ENCODE results near the gene MRPS5.

The MRPS5 gene

GRCh38 chr2:95087379-95087778 is 34.2 kb downstream of the MRPS5 start:
- no peak for DNase-seq

GRCh38 chr2:95086017-95086416 is 35.6 kb downstream of the MRPS5 start:
- no peak for DNase-seq

GRCh38 chr2:95082477-95082876 is 39.1 kb downstream of the MRPS5 start:
- DNase-seq = no peak

DNA sequence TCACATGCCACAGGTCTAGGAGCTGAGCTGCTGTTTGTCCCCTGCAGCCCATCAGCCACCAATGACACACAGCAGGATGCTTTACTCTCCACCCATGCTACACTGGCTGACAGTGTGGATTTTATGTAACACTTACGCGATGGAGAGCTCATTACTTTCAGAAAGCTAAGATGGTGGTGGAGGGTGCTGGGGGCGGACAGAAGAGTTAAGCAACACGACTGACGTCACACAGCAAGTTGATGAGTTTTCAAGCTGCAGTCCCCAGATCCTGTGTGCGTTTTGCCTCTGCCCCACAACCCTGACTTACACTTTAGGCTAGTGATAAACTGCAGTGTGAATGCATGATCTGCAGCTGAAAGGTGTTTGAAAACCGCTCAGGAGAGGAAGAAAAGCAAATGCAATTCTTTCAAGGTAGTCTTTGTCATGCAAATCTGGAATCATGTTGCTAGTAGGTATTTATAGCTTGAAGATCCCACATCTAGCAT is 42.4 kb downstream of the MRPS5 start:
- DNase-seq = no peak

DNA sequence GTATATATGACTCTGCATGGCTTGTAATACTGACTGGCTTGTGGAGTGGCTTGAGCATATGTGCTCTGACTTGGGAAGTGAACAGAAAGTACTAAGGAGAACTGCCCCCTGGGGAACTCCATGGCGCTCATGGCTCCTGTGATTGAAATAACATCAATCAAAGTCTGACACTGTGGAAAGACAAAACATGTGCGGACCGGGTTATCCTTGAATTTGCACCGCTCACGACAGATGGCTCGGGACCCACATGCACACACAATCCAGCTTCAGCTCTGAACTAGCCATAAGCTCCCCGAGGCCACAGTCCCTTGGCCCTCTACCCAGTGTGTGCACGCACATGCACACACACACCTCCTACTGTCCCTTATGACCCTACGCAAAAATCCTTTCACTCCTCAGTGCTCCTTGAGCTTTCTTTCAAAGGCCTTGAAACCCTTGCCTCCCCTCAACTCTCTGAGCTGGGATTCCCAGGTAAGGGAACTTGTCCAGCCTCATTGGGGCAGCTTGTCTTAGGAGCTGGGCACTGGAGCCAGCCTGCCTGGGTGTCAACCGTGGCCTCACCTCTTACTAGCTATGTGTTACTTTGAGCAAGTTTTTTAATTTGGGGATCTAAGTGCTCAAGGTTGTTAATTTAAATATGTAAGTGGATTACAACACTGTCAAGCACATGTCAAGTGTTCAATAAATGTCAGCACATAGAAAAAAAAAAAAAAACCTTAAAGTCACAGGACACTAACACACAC is 43.6 kb downstream of the MRPS5 start:
- peak; percentile 84 for DNase-seq

DNA sequence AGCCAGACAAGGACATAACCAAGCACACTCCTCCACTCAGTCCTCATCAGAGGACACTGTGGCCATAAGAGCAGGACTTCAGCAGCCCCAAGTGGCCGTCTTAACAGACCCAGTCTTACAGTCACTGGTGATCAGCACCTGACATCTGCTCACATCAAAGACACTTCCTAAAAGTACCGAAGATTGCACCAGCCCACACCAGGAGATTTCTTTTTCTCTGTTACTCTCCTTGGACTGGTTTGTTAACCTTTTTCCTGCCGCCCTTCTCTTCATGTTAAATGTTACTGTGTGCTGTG is 44.1 kb downstream of the MRPS5 start:
- DNase-seq = no peak

- peak; percentile 75 for DNase-seq
Measured at GRCh38 chr2:95076705-95077529, 44.7 kb downstream of the MRPS5 start.

DNA sequence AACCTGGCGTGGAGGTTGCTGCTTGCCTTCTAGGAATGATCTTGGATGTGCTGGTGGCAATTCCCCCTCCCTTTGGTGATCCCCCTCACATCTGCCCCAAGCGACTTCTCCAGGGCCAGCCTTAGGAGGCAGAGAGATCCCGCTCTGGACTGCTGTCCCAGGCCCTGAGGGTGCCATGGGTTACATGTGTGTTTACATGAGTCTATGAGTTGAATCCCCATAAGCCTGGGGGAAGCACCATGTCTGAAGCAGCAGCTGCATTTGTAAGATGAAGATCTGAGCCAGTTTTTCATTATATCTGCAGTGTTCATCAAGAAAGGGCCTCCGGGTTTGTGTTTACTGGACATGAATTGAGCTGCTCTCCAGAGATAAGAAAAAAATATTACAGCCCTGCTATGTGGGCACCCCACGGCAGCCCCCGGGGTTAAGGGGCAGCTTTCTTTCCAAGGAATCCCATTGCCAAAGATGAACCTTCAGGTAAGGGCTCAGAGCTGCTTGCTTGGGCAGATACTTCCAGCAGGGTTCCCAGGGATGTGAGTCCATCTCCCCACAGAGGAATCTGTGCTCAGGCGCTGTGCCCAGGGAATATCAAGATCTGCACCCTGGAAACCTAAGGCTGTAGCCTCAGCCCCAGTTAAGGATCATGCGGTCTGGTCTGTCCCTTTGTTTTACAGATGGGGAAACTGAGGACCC is 46.0 kb downstream of the MRPS5 start:
- no peak for DNase-seq

DNA sequence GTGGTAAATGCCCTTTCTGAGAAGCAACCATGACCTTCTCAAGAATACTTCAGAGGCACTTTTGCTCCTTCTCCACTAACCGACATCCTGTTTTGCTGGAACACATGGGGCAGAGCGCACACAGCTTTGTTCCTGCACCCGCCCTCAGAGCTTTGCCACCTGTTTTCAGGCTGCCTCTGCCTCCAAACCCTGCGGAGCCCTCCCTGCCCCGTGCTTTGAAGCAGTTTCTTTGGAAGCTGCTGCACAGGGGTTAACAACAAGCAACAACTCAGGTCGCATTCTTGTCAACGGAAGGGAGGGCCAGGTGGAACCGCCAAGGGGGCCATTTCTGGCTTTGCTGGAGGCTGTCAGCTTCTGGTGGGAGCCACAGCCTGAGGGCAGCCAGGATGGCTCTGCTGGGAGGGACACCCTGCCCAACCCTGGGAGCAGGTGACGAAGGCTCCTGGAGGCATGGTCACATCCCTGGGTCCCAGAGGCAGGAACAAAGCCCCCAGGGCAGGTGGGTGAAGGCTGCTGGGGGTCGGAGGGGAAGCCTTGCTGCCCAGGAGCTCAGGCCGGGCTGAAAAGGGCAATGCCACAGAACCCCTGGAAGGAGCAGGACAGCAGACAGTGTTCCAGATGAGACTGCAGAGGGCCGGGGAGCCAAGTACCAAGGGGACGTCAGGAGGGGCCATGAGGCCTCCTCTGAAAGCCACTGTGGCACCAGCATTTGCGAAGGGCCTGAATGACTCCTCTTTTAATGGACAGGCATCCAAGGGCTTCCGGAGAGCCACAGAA is 46.8 kb downstream of the MRPS5 start:
- DNase-seq = no peak

DNA sequence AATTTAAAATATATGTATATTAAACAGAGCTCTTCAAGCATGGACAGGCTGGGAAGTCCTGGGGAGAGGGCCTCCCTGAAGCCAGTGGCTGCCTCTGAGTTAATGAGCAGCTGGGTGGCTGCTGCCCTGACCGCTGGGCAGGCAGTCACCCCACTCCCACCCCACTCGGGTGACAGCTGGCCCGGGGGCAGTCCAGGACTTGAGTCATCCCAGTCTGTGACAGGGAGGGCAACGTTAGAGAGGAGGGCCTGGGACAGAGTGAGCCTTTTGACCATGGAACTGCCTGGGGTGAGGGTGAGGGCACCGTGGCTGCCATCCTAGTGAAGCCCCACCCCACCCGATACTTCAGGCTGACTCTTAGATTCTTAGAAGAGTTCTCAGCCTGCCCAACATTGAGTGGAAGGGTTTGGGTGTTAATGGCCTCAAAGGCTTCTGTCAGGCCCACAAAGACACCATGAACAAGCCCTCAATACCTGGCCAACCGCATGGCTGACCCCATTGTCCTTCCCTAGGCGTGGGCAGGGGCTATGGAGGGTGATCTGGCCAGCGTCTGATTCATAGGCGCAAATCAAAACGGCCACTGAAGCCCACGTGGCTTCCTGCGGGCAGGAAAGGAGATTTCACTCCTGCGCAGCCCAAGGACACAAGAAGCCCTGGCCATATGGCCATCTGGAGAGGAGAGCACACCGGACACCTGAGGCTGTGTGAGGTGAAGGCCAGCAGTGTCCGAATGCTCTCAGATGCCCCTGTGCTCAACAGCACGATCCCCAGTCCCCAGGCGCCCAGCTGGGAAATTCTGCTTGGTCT is 47.5 kb downstream of the MRPS5 start:
- no peak for DNase-seq

DNA sequence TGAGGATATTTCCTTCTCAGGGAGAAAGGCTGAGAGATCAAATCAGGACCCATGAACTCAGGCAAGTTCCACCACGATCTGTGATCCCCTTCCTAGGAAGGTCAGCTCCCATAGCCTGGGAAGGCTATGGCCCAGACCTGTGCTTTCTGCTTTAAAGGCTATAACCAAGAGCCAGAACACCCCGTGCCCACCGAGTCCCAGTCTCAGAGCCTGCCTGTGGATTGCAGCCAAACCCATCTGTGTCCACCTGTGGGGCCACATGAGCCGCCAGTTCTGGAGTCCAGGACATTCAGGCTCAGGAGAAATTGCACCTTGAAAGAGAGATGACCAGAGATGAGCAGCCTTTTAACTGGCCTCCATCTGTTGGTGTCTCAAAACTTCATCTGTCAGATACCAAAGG is 49.2 kb downstream of the MRPS5 start:
- DNase-seq = no peak

- DNase-seq = no peak
Measured at GRCh38 chr2:95071856-95072255, 49.8 kb downstream of the MRPS5 start.

- no peak for DNase-seq
Measured at GRCh38 chr2:95069465-95069864, 52.1 kb downstream of the MRPS5 start.

- no peak for DNase-seq
Measured at GRCh38 chr2:95068256-95068655, 53.4 kb downstream of the MRPS5 start.

- DNase-seq = no peak
Measured at GRCh38 chr2:95063086-95063958, 58.3 kb downstream of the MRPS5 start.

DNA sequence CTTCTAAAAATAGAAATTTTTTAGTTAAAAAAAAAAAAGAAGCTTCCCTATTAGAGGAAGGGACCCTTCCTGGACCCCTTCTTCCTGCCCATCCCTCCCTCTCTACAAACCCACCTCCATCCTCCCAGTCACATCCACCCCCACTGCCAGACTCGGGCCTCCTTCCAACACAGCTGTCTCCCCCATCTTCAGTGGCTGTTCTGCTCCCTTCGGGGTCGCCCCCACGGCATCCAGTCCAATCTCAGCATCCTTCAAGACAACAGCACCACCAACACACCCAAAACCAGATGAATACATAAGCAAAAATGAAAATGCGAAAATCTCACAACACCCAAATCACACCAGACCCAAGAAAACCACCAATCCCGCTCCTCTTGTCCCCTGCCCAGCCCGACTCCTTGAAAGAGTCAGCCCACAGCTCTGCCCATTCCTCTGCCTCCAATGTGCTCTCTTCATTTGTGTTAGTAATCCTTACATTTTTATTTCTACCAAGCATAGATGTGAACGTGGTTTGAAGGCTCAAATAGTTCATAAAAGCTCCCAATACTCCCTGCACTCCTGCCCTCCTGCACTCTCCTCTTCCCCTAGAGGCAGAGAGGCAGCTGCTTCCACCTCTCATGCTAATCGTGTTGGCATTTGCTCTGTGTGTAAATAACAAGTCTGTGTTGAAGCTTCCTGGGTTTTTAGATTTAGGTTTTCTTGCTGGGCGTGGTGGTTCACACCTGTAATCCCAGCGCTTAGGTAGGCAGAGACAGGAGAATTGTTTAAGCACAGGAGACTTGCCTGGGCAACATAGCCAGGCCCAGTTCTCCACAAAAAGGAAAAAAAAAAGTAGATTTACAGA is 59.1 kb downstream of the MRPS5 start:
- DNase-seq = no peak

DNA sequence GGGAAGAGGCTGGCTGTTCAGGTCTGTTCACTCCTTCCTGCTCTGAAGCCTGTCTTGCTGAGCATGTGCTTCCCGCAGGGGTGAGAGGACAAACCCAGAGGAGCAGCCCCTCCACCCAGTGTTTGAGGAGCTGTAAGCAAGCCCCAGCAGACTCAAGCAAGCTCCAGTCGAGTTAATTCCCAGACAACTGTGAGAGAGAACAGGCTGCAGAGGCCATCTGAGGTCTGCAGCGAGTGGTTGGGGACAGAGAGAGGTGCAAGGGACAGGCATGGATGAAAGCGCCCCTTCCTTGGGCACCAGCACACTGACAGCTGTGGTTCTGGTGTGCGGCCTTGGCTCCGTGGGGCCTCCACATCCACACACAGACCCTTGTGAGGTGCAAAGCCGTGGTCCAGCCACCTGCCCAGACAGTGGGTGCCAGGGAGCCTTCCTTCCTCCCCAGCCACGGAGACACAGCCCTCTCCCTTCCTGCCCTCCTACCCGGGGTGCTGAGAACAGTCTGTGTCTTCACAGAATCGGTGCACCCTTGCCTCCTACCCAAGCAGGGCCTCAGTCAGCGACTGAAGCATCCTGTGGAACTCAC is 59.9 kb downstream of the MRPS5 start:
- DNase-seq = no peak

DNA sequence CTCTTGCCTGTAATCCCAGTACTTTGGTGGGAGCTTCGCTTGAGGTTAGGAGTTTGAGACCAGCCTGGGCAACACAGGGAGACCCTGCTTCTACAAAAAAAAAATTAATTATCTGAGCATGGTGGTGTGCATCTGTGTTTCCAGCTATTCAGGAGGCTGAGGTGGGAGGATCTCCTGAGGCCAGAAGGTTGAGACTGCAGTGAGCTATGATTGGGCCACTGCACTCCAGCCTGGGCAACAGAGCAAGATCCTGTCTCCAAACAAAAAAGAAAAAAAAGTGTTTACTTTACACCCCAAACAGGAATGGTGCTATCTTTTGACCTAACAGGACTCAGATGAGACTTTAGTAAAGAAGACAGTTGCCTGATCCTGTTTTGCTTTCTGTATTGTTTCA is 60.5 kb downstream of the MRPS5 start:
- no peak for DNase-seq

DNA sequence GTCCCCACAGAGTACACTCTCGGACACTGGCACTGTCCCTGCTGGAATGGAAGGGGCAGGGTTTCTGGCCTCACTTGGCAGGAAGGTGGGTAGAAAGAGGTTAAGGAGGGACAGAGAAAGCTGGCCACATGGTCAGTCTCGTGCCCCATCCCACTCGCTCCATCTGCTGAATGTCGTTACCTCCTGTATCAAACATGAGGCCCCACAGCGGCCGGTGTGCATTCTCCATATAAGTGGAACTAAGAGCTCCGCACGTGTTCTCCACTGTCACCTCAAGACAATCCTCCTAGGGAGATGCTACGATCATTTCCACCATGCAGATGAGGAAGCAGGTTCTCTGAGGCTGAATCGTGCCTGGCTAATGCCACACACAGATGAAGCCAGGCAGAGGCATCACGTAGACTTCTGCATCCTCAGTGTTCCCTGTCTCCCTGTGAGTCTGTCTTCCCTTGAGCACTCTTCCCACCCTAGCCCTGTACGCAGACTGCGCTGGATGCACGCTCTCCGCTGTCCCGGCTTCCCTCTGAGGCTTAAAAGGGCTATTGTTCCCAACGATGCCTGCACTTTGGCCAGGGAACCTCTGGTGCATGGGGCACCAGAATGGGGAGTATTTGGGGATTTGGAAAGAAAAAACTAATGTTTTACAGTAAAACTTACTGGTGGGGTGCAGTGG is 61.0 kb downstream of the MRPS5 start:
- no peak for DNase-seq
